Esophagus squamous epithelium (tissue), 5 donors: ENCODE data around the gene BAHCC1. TPM values are rescaled to one million over a fixed set of nuclear protein-coding genes. Genes with fewer than 3 reads are reported as not detected.
A peak's percentile ranks its signal among the peaks of the same experiment; 100 is the strongest.

ENCODE experiments used
- DNase-seq: peaks from one replicate; lab custom pipeline; 2025; lab: John Stamatoyannopoulos, UW
- H3K27ac ChIP-seq, 4 donors: fragments of 200-600 bp; sonication (generic); one replicate each; pipeline ENCODE4 v1.5.1; 2016 to 2019; ENCODE audit warnings: mild to moderate bottlenecking in 1 of 4
- H3K27me3 ChIP-seq, 4 donors: fragments of 200-600 bp; sonication (generic); 1 replicate in 3 of 4; 2 replicates in 1 of 4; pipeline versions ENCODE4 v1.5.1 to v1.6.0; 2017 to 2021; ENCODE audit warnings: antibody characterized with exemption in 1 of 4
- H3K36me3 ChIP-seq, 3 donors: fragments of 200-600 bp; sonication (generic); one replicate each; pipeline ENCODE4 v1.5.1; 2016 to 2019
- H3K4me1 ChIP-seq, 3 donors: fragments of 200-600 bp; sonication (generic); one replicate each; pipeline ENCODE4 v1.5.1; 2017 to 2019
- H3K4me3 ChIP-seq, 4 donors: fragments of 200-600 bp; sonication (generic); 1 replicate in 3 of 4; 2 replicates in 1 of 4; pipeline ENCODE4 v1.5.1; 2016 to 2019; ENCODE audit warnings: mild to moderate bottlenecking in 2 of 4, moderate library complexity in 1 of 4
- H3K9me3 ChIP-seq, 3 donors: fragments of 200-600 bp; sonication (generic); one replicate each; pipeline ENCODE4 v1.5.1; 2016 to 2019
- CTCF ChIP-seq, 6 experiments: fragments of 450-650 bp in 4 of 6; fragments of 200-600 bp in 2 of 6; sonication (generic) in 2 of 6; IDR thresholded peaks; one replicate each; pipeline ENCODE4 v1.5.1; 2016 to 2019; ENCODE audit warnings: antibody characterized with exemption in 6 of 6, mild to moderate bottlenecking in 4 of 6, moderate library complexity in 4 of 6
- POLR2A ChIP-seq, 4 donors: fragments of 450-650 bp; IDR thresholded peaks; one replicate each; pipeline ENCODE4 v1.6.1; 2017; ENCODE audit warnings: antibody characterized with exemption in 4 of 4, mild to moderate bottlenecking in 4 of 4, moderate library complexity in 3 of 4
- WGBS, 2 donors: methylation state at CpG; one replicate each; pipeline ENCODE4 v1.1.5; 2018; 5-methylcytosine and 5-hydroxymethylcytosine counted together
- intact Hi-C: fragments of 100-400 bp; cut with DNase I; formaldehyde crosslinking; loops from one replicate; pipeline ENCODE4 v1.15.0; 2022
- total RNA-seq, 4 donors: library from RNA; depleted of rRNA; stranded (reverse); fragments of >200 nt; gene quantifications; one replicate each; pipeline ENCODE4 v1.1.0, GENCODE V29; 2016
- donor health status: DM: yes; HTN: yes; CAD: no.

Gene BAHCC1
- total RNA-seq, 4 donors from 2014 or later, result 3.8 to 10.6 (median 5.4) TPM

DNA sequence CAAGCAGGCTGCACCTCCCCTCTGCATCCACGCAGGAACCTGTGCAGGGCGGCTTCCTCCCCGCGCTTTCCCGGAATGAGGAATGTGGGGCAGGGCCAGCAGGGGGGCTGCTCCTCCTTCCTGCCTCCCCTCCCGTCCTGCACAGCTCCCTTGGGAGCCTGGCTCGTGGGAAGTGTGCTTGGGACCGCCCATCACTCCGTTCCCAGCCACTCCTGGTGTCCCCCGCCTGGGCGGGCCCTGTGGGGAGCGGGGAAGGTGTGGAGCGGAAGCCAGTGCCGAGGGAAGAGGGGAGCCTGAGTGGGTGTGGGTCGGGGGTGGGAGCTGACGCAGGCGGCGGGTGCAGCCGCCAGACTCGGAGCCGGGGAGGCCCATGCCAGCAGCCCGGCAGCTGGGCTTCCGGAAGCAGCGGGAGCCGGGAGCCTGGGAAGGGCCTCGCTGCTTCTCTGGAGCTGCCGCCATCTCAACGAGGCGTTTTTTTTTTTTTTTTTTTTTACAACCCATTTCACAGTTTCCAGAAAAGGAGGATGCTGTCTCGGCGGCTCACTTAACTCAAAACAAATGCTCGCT lies 24.1 kb downstream of the BAHCC1 start:
- no peak for DNase-seq
- Histone ChIP-seq H3K9me3 (no peaks in the 10 kb centered on the region), H3K4me3 (peak overlapping the region in 3 of 4 donors; percentile 34 to 53 (median 40)), H3K27ac (peak overlapping the region; percentile 76 to 96 (median 90)), H3K27me3 (no peaks in the 10 kb centered on the region), H3K4me1 (peaks cover 68 to 78% (median 76%) of the 10 kb centered on the region in 3 donors), H3K36me3 (no peaks in the 10 kb centered on the region)
- TF ChIP-seq CTCF (IDR thresholded peaks at IDR 0.05) (no peak), POLR2A (IDR thresholded peaks at IDR 0.05) (peak in 2 of 4 donors; percentile 36 to 54)
- intact Hi-C loops, result no loop called here
- 0 to 6% methylated on average over 10 to 17 of the region's 32 CpGs for whole genome bisulfite sequencing, 2 donors

DNA sequence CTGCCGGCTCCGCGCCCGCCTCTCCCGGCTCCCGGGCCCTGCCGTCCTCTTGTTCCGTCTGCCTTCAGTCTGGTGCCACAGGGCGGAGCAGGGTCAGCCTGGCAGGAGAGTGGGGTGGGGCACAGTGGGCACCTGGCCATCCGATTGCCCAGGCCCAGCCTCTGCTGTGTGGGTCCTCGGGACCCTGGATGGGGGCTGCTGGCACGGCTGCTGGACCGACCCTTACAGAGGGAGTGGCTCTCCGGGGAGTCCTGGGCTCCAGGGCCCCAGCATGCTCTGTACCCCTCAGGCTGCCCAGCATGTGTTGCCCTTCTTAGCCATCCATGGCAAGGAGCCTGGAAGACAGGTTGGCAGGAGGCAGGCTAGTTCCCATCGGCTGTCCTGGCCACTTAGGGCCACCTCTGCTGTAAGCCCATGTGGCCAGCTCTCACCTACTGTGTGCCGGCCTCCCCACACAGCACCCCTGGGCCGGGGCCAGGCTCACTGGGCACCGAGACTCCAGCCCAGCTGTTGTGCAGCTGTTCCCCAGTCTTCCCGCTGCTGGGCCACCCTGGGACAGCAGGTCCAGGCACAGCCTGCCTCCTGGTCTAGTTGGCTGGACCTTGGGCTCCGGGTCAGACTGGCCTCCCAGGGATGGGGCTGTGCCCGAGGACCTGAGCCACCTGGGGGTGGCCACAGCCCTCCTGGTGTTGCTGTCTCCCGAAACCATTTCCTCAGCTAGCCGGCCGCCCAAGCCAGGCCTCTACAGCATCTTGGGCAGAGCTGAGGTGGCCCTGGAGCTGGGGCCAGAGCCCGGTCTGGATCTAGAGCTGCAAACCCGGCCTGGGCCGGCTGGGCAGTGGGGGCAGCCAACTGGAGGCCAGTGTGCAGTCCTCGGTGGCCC lies 24.9 kb downstream of the BAHCC1 start:
- WGBS, 2 donors, result 9 to 17% methylated on average over 9 to 11 of the region's 28 CpGs
- no peaks in the 10 kb centered on the region for H3K27me3 ChIP-seq
- H3K27ac ChIP-seq, result peak overlapping the region; percentile 76 to 96 (median 90)
- intact Hi-C loops, result no loop called here
- peak overlapping the region in 3 of 4 donors; percentile 34 to 53 (median 40) for H3K4me3 ChIP-seq
- no peaks in the 10 kb centered on the region for H3K9me3 ChIP-seq
- DNase-seq, result no peak
- peaks cover 68 to 78% (median 76%) of the 10 kb centered on the region in 3 donors for H3K4me1 ChIP-seq
- TF ChIP-seq POLR2A (IDR thresholded peaks at IDR 0.05) (no peak), CTCF (IDR thresholded peaks at IDR 0.05) (no peak)
- H3K36me3 ChIP-seq, result no peaks in the 10 kb centered on the region

- TF ChIP-seq POLR2A (IDR thresholded peaks at IDR 0.05), result no peak
- TF ChIP-seq CTCF (IDR thresholded peaks at IDR 0.05), result no peak
- WGBS, 2 donors, result 10 to 34% methylated on average over 2 to 5 of the region's 24 CpGs
- DNase-seq, result no peak
Observed at GRCh38 chr17:81420769-81421462, 25.7 kb downstream of the BAHCC1 start.

GRCh38 chr17:81422776-81423697 lies 27.8 kb downstream of the BAHCC1 start:
- no peak for DNase-seq
- Histone ChIP-seq H3K4me3 (peak overlapping the region in 2 of 4 donors; percentile 22 to 45), H3K27me3 (peaks cover 0 to 12% (median 0%) of the 10 kb centered on the region in 4 donors), H3K27ac (peak overlapping the region; percentile 73 to 96 (median 90)), H3K9me3 (no peaks in the 10 kb centered on the region), H3K4me1 (peaks cover 62 to 78% (median 75%) of the 10 kb centered on the region in 3 donors), H3K36me3 (no peaks in the 10 kb centered on the region)
- WGBS, 2 donors, result 7% methylated on average over 11 of the region's 34 CpGs; no CpG with 5 or more reads in 1 of the 2 donors
- intact Hi-C loops, result no loop called here
- TF ChIP-seq CTCF (IDR thresholded peaks at IDR 0.05) (no peak), POLR2A (IDR thresholded peaks at IDR 0.05) (no peak)

More at GRCh38 chr17:81420769-81421462, 25.7 kb downstream of the BAHCC1 start:
- no peaks in the 10 kb centered on the region for H3K9me3 ChIP-seq
- H3K4me3 ChIP-seq, result peak overlapping the region in 1 of 4 donors; percentile 6
- no peaks in the 10 kb centered on the region for H3K36me3 ChIP-seq
- H3K4me1 ChIP-seq, result peaks cover 68 to 78% (median 76%) of the 10 kb centered on the region in 3 donors
- peak overlapping the region; percentile 76 to 96 (median 90) for H3K27ac ChIP-seq
- no peaks in the 10 kb centered on the region for H3K27me3 ChIP-seq
- intact Hi-C loops, result no loop called here
